GM15510 (cell line): ENCODE results near the gene TMEM132D.

ENCODE experiments used
- POLR2A ChIP-seq: IDR thresholded peaks from 3 replicates; pipeline ENCODE4 v1.6.1; 2011; ENCODE audit warnings: borderline replicate concordance; ENCODE audit not compliant: insufficient read length; ENCODE audit errors: extremely low read depth

TMEM132D gene

GRCh38 chr12:129331356-129332085 is 572.3 kb downstream of the TMEM132D start:
- TF ChIP-seq POLR2A: no peak

DNA sequence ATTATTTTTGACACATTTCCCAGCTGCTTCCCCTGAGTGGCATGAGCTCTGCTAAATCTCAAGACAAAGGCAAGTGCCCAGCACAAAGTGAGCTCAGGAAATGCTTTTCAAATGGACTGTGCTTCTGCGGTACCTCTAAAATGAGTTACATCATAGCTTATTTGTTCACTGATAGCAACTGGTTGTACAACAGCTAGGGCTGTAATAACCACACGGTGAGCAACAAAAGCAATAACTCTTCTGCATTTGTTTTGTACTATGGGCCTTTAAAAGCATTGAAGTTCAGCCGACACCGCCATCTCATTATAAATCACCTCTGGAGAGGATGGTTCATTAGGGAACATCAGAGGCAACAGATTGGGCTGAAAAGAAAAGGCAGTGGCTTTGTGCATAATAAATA is 575.6 kb downstream of the TMEM132D start:
- no peak for TF ChIP-seq POLR2A

DNA sequence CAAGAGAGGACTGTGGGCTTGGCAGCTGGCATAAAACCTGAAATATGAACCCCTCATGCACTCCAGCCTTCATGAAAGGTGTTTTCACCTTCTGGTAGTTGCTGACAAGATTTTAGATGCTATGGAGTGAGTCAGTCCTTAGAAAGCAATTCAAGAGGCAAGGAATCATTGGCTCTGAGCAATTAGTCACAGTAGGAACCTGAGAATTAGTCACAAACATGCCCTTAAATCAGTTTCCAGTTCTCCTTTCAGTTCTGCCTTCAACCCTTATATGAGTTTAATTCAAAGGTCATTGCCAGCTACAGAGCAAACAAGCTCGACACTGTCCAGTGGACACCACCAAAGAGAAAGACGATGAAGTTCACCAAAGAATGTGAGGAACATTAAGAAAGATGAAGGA is 578.3 kb downstream of the TMEM132D start:
- TF ChIP-seq POLR2A: no peak

- no peak for TF ChIP-seq POLR2A
These were observed 591.8 kb downstream of the TMEM132D start for GRCh38 chr12:129312048-129312447.

DNA sequence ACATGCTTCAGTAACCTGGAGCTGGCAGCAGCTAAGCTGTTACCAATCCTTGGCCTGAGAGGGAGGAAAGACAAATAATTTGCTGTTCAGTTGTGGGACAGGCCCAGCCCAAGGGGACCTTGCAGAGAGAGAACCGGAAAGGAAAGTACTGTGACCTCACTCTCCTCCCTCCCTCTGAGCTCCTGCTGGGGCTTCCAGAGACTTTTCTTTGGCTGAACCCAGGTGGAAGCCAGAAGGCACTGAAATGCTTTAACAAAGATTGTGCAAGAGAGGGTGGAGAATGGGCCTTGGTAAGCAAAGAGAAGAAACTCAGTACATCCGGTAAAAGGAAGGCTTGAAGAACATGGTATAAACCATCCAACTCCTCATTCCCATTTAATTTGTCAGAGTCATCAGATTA is 593.5 kb downstream of the TMEM132D start:
- TF ChIP-seq POLR2A: no peak

GRCh38 chr12:129305851-129306250 is 598.0 kb downstream of the TMEM132D start:
- TF ChIP-seq POLR2A: no peak

- TF ChIP-seq POLR2A: no peak
These were observed 599.3 kb downstream of the TMEM132D start for GRCh38 chr12:129304529-129304928.

GRCh38 chr12:129300011-129300410 is 603.8 kb downstream of the TMEM132D start:
- TF ChIP-seq POLR2A: no peak

DNA sequence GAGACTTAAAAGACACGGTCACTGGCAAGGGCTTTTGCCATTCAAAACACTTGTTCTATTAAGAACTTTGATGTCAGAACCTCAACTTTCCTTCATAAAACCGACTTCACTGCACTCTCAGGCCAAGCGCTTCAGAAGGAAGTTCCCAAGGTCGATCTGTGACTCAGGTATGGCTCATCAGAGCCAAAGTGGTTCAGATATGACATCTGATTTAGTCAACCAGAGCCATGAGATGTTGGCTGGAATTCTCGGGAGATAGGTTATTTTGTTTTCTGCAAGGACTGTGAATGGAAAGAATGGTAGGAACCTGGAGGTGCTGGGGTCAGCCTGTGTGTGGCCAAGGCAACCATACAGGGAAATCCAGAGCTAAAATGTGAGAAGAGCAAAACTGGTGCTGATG is 604.9 kb downstream of the TMEM132D start:
- no peak for TF ChIP-seq POLR2A

DNA sequence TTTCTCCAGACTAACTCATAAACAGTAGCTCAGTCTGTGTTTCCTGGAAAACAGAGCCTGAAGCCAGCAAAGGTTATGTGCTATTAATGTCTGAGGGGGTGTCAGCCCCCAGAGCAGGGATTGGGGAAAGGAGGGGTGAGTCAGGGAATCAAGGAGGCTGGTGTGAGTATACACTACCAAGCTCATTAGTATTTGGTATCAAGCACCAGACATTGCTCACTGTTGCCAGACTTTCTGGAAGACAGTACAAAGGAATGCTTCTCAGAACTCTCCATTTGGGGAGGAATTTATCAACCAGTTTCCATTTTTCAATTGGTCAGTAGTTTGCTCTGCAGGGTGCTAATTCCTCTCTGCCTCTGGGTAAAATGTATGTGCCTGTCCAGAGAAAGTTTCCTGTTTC is 607.2 kb downstream of the TMEM132D start:
- no peak for TF ChIP-seq POLR2A

DNA sequence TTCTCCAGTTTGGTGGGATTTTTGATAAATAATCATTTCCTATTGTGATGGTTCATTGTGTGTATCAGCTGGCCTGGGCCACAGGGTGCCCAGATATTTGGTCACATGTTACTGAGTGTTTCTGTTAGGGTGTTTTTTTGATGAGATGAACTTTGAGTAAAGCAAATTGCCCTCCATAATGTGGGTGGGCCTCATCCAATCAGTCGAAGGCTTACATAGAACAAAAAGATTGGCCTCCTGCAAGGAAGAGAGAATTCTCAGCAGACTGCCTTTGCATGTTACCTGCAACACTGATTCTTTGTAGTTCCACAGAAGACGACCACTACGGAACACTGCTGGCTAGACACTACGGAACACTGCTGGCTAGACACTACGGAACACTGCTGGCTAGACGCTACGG is 609.0 kb downstream of the TMEM132D start:
- TF ChIP-seq POLR2A: no peak

GRCh38 chr12:129279771-129280170 is 624.1 kb downstream of the TMEM132D start:
- TF ChIP-seq POLR2A: no peak

DNA sequence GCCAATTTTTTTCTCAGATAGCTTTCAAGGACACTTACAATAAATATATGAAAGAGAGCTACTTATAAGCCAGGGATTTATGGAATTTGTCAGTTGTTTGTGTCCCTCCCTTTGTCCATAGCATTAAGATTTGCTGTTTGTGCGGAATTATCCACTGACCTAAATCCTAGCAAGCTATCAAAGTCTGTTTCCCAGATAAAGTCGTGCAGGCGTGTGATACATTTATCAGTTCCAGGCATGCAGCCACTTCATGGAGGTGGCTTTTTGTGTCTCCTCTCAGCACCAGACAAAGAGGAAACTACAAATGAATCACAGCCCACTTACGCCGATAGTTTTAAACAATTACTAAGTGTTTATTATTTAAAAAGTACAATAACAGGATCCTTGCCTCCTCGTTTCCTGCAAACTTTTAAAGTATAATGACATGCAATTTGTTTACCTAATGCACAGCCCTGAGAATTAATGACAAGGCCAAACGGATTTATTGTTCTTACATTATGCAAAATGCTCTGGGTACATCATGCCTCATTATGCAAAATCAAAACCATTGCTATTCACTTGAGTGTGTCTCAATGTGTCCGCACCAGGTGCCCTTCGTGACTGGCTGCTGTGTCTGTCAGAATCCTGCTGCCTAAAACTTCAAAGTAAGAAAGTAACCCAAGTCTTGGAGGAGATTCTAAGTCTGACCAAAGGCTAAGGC is 627.3 kb downstream of the TMEM132D start:
- TF ChIP-seq POLR2A: no peak

DNA sequence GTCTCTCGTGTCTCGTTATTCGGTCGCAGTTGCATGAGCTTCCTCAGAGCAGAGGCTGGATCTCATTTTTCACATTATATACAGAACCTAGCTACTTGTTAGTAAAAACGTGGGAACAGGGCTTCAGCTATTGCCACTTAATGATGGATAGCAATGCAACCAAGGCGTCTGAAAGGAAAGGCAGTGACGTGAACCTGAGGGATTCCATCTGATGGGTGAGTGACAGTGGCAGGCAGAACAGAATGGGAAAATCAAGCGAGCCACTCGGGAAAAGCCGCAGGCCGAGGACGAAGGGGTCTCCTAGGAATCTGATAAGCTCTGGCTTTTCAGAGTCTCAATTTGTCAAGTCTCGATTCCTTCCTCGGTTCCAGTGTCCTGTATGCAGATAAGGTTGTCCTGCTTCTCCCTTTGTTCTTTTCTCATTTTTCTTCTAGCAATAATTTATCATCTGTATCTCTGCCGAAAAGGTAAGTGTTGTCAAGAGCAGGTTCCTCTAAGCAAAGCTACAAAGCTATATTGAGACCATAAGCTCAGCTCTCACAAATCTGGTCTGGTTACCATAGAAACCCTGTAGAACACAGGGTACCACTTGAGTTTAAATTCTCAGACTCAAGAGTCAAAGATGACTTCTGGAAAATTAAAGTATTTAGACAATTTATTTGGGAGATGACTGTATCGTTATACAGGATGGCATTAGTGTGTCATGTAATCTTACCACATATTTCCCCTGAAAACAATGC is 633.9 kb downstream of the TMEM132D start:
- no peak for TF ChIP-seq POLR2A

GRCh38 chr12:129258781-129259318 is 645.0 kb downstream of the TMEM132D start:
- TF ChIP-seq POLR2A: no peak

DNA sequence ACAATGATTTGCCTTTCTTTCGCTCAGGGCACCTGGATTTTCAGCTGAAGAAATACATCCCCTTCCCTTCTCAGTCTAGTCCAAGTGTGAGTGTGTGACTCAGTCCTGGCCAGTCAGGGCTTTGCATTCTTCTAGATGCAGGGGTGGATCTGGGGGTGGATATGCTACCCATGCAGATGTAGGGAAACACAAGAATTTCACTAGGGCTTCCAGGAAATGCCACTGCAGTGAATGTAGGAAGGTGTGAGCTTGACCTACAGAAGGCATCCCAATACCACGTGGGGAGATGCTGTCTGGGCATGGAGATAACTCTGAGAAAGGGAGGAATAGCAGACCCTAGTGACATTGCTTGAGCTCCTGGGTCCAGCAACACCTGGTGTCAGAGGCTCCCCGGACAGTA is 646.3 kb downstream of the TMEM132D start:
- no peak for TF ChIP-seq POLR2A

DNA sequence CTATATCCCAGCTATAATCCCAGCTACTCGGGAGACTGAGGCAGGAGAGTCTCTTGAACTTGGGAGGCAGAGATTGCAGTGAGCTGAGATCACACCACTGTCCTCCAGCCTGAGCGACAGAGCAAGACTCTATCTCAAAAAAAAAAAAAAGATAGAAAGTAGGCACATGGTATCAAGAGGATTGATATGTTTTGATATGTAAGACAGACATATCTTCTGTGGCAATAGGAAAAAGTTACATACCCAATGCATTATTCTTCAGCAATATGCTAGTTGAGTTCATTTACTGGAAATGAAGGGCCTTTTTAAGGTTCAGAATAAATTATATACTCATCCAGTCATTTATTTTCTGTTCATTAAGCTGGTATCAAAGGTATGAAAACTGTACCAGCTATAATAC is 657.2 kb downstream of the TMEM132D start:
- no peak for TF ChIP-seq POLR2A
